T-helper 17 cell (primary cell): Measurements from ENCODE around the gene TNPO1. TPM values are rescaled to one million over a fixed set of nuclear protein-coding genes. Genes with fewer than 3 reads are reported as not detected.
"Not testable (repeated sequence)": the region's sequence is repeated elsewhere in the genome, so short reads cannot be mapped to it uniquely, and the experiment has no call there.

Experiments
- ATAC-seq: fragments of 150-1000 bp; cut with Tn5 transposase; 2 replicates; pipeline ENCODE4 v1.10.0; 2021; ENCODE audit warnings: mild to moderate bottlenecking, moderate library complexity
- DNase-seq, 3 donors: peaks; one replicate each; pipeline versions ENCODE4 v3.0.0 to v3.0.0-alpha.2; 2020 to 2021
- H3K9me3 ChIP-seq: one replicate; pipeline ENCODE4 v1.7.0; 2013; ENCODE audit warnings: low read length, mild to moderate bottlenecking; ENCODE audit not compliant: control insufficient read depth, poor library complexity, severe bottlenecking
- H3K27ac Mint-ChIP-seq: one replicate; pipeline ENCODE4 v1.8.0; 2022; ENCODE audit warnings: mild to moderate bottlenecking, moderate library complexity, mixed read lengths
- H3K27me3 Mint-ChIP-seq: one replicate; pipeline ENCODE4 v1.8.0; 2022; ENCODE audit warnings: mixed read lengths
- H3K36me3 Mint-ChIP-seq: one replicate; pipeline ENCODE4 v1.8.0; 2022; ENCODE audit warnings: low read depth, mixed read lengths
- H3K4me1 Mint-ChIP-seq: one replicate; pipeline ENCODE4 v1.8.0; 2022; ENCODE audit warnings: mild to moderate bottlenecking, mixed read lengths
- H3K4me3 Mint-ChIP-seq: one replicate; pipeline ENCODE4 v1.8.0; 2022; ENCODE audit warnings: mild to moderate bottlenecking, moderate library complexity, mixed read lengths
- total RNA-seq, 4 donors: library from RNA in 2 of 4; stranded (reverse) in 2 of 4; gene quantifications; one replicate each; pipeline ENCODE4 v1.2.3 and lab custom pipeline; 2022 to 2026

Gene TNPO1
- total RNA-seq, 2 donors from 2014 or later = 66.3 to 73.2 TPM

- H3K9me3 ChIP-seq = no peaks in the 10 kb centered on the region
- no peak overlapping the region for H3K4me3 Mint-ChIP-seq
- peaks cover 2% of the 10 kb centered on the region for H3K36me3 Mint-ChIP-seq
- no peaks in the 10 kb centered on the region for H3K4me1 Mint-ChIP-seq
- DNase-seq (no peak), ATAC-seq (no peak)
- H3K27me3 Mint-ChIP-seq = peaks cover 26% of the 10 kb centered on the region
- H3K27ac Mint-ChIP-seq = no peak overlapping the region
These were observed 16.7 kb upstream of the TNPO1 start for GRCh38 chr5:72799721-72800120.

GRCh38 chr5:72808637-72809036 lies 7.8 kb upstream of the TNPO1 start:
- not testable (repeated sequence) for H3K27ac Mint-ChIP-seq, DNase-seq, H3K9me3 ChIP-seq, ATAC-seq, H3K4me3 Mint-ChIP-seq, H3K4me1 Mint-ChIP-seq, H3K36me3 Mint-ChIP-seq
- H3K27me3 Mint-ChIP-seq = peaks cover 48% of the 10 kb centered on the region

- peaks cover 48% of the 10 kb centered on the region for H3K27me3 Mint-ChIP-seq
- no peak for DNase-seq
- no peak for ATAC-seq
- H3K4me3 Mint-ChIP-seq = no peak overlapping the region
- H3K9me3 ChIP-seq = no peaks in the 10 kb centered on the region
- peaks cover 5% of the 10 kb centered on the region for H3K36me3 Mint-ChIP-seq
- H3K27ac Mint-ChIP-seq = no peak overlapping the region
- H3K4me1 Mint-ChIP-seq = peaks cover 2% of the 10 kb centered on the region
These were observed 4.6 kb upstream of the TNPO1 start for GRCh38 chr5:72811849-72812248.

- H3K4me1 Mint-ChIP-seq = peaks cover 6% of the 10 kb centered on the region
- H3K27ac Mint-ChIP-seq = no peak overlapping the region
- peaks cover 5% of the 10 kb centered on the region for H3K36me3 Mint-ChIP-seq
- no peak overlapping the region for H3K4me3 Mint-ChIP-seq
- ATAC-seq (no peak), DNase-seq (no peak)
- peaks cover 47% of the 10 kb centered on the region for H3K27me3 Mint-ChIP-seq
- no peaks in the 10 kb centered on the region for H3K9me3 ChIP-seq
These were observed 4.0 kb upstream of the TNPO1 start for GRCh38 chr5:72812488-72812887.

GRCh38 chr5:72814104-72814503 lies 2.4 kb upstream of the TNPO1 start:
- no peak for ATAC-seq
- peaks cover 3% of the 10 kb centered on the region for H3K36me3 Mint-ChIP-seq
- no peak overlapping the region for H3K4me3 Mint-ChIP-seq
- peaks cover 35% of the 10 kb centered on the region for H3K27me3 Mint-ChIP-seq
- DNase-seq = no peak
- H3K4me1 Mint-ChIP-seq = peaks cover 10% of the 10 kb centered on the region
- no peak overlapping the region for H3K27ac Mint-ChIP-seq
- H3K9me3 ChIP-seq = no peaks in the 10 kb centered on the region

GRCh38 chr5:72814864-72815263 lies 1.6 kb upstream of the TNPO1 start:
- no peak overlapping the region for H3K4me3 Mint-ChIP-seq
- ATAC-seq (no peak), DNase-seq (no peak)
- H3K27ac Mint-ChIP-seq = no peak overlapping the region
- H3K4me1 Mint-ChIP-seq = peaks cover 13% of the 10 kb centered on the region
- H3K36me3 Mint-ChIP-seq = peaks cover 3% of the 10 kb centered on the region
- no peaks in the 10 kb centered on the region for H3K9me3 ChIP-seq
- H3K27me3 Mint-ChIP-seq = peaks cover 28% of the 10 kb centered on the region

- H3K36me3 Mint-ChIP-seq = peaks cover 3% of the 10 kb centered on the region
- no peaks in the 10 kb centered on the region for H3K9me3 ChIP-seq
- H3K27me3 Mint-ChIP-seq = peaks cover 23% of the 10 kb centered on the region
- peaks cover 13% of the 10 kb centered on the region for H3K4me1 Mint-ChIP-seq
- DNase-seq (no peak), ATAC-seq (peak; percentile 58)
- H3K27ac Mint-ChIP-seq = peak overlapping the region; percentile 87
- H3K4me3 Mint-ChIP-seq = peak overlapping the region; percentile 94
These were observed 729 bp upstream of the TNPO1 start for GRCh38 chr5:72815580-72816283.

GRCh38 chr5:72817076-72817481 lies 618 bp downstream of the TNPO1 start:
- ATAC-seq = peak; percentile 22
- H3K36me3 Mint-ChIP-seq = no peaks in the 10 kb centered on the region
- peak overlapping the region; percentile 94 for H3K4me3 Mint-ChIP-seq
- peaks cover 9% of the 10 kb centered on the region for H3K27me3 Mint-ChIP-seq
- peaks cover 15% of the 10 kb centered on the region for H3K4me1 Mint-ChIP-seq
- no peaks in the 10 kb centered on the region for H3K9me3 ChIP-seq
- peak in 2 of 3 donors; percentile 8 to 11 for DNase-seq
- peak overlapping the region; percentile 87 for H3K27ac Mint-ChIP-seq

- no peak for DNase-seq
- peak overlapping the region; percentile 94 for H3K4me3 Mint-ChIP-seq
- H3K9me3 ChIP-seq = no peaks in the 10 kb centered on the region
- H3K4me1 Mint-ChIP-seq = peaks cover 15% of the 10 kb centered on the region
- H3K27ac Mint-ChIP-seq = peak overlapping the region; percentile 87
- peaks cover 2% of the 10 kb centered on the region for H3K27me3 Mint-ChIP-seq
- no peaks in the 10 kb centered on the region for H3K36me3 Mint-ChIP-seq
- ATAC-seq = no peak
These were observed 1.3 kb downstream of the TNPO1 start for GRCh38 chr5:72817671-72818266.

GRCh38 chr5:72818866-72819534 lies 2.5 kb downstream of the TNPO1 start:
- Mint-ChIP-seq H3K27me3 (no peaks in the 10 kb centered on the region), H3K27ac (peak overlapping the region; percentile 59), H3K4me3 (no peak overlapping the region), H3K4me1 (peaks cover 15% of the 10 kb centered on the region), H3K36me3 (no peaks in the 10 kb centered on the region)
- no peaks in the 10 kb centered on the region for H3K9me3 ChIP-seq
- ATAC-seq = peak; percentile 29
- peak; percentile 20 to 43 (median 24) for DNase-seq

GRCh38 chr5:72821776-72822175 lies 5.3 kb downstream of the TNPO1 start:
- no peak overlapping the region for H3K4me3 Mint-ChIP-seq
- H3K27me3 Mint-ChIP-seq = no peaks in the 10 kb centered on the region
- ATAC-seq (no peak), DNase-seq (no peak)
- H3K4me1 Mint-ChIP-seq = peaks cover 13% of the 10 kb centered on the region
- H3K27ac Mint-ChIP-seq = no peak overlapping the region
- H3K36me3 Mint-ChIP-seq = no peaks in the 10 kb centered on the region
- H3K9me3 ChIP-seq = no peaks in the 10 kb centered on the region

- Mint-ChIP-seq H3K27me3 (no peaks in the 10 kb centered on the region), H3K27ac (no peak overlapping the region), H3K4me1 (peaks cover 9% of the 10 kb centered on the region), H3K36me3 (no peaks in the 10 kb centered on the region), H3K4me3 (no peak overlapping the region)
- ATAC-seq = no peak
- H3K9me3 ChIP-seq = no peaks in the 10 kb centered on the region
- no peak for DNase-seq
These were observed 6.5 kb downstream of the TNPO1 start for GRCh38 chr5:72822944-72823343.

GRCh38 chr5:72829707-72830106 lies 13.2 kb downstream of the TNPO1 start:
- peaks cover 7% of the 10 kb centered on the region for H3K4me1 Mint-ChIP-seq
- no peaks in the 10 kb centered on the region for H3K36me3 Mint-ChIP-seq
- no peak overlapping the region for H3K4me3 Mint-ChIP-seq
- no peaks in the 10 kb centered on the region for H3K27me3 Mint-ChIP-seq
- ATAC-seq (no peak), DNase-seq (no peak)
- no peak overlapping the region for H3K27ac Mint-ChIP-seq
- no peaks in the 10 kb centered on the region for H3K9me3 ChIP-seq
